IMR-90 (cell line): ENCODE measurements around the gene RAB20.

Experiments
- CEBPB ChIP-seq: IDR thresholded peaks from 2 replicates; pipeline ENCODE4 v1.6.1; 2012; ENCODE audit warnings: low read depth, low read length, improper control_type of control experiment
- CTCF ChIP-seq: conservative IDR thresholded peaks from 2 replicates; pipeline ENCODE4 v1.5.1; 2012; ENCODE audit warnings: mild to moderate bottlenecking, low read depth, low read length, improper control_type of control experiment
- FOS ChIP-seq: fragments of 150-350 bp; IDR thresholded peaks from 2 replicates; pipeline ENCODE4 v1.6.1; 2016; ENCODE audit warnings: low read depth, low read length
- MAZ ChIP-seq: IDR thresholded peaks from 2 replicates; pipeline ENCODE4 v1.6.1; 2012; ENCODE audit warnings: low read depth, mild to moderate bottlenecking, low read length, improper control_type of control experiment, moderate library complexity, borderline replicate concordance
- POLR2A ChIP-seq: IDR thresholded peaks from 2 replicates; pipeline ENCODE4 v1.6.1; 2012; ENCODE audit warnings: mild to moderate bottlenecking, low read depth, low read length
- RAD21 ChIP-seq: IDR thresholded peaks from 2 replicates; pipeline ENCODE4 v1.6.1; 2012; ENCODE audit warnings: low read length, improper control_type of control experiment
- RCOR1 ChIP-seq: IDR thresholded peaks from 2 replicates; pipeline ENCODE4 v1.6.1; 2012; ENCODE audit warnings: mild to moderate bottlenecking, low read length, improper control_type of control experiment; ENCODE audit not compliant: insufficient replicate concordance
- RFX5 ChIP-seq: IDR thresholded peaks from 2 replicates; pipeline ENCODE4 v1.8.0; 2012; ENCODE audit warnings: low read depth, mild to moderate bottlenecking, low read length, moderate library complexity

- no peak for TF ChIP-seq RAD21
- no peak for TF ChIP-seq CTCF
- no peak for TF ChIP-seq POLR2A
- no peak for TF ChIP-seq FOS
- TF ChIP-seq CEBPB = no peak
- no peak for TF ChIP-seq MAZ
- TF ChIP-seq RFX5 = no peak
- TF ChIP-seq RCOR1 = no peak
Measured at GRCh38 chr13:110552767-110553166, 8.8 kb downstream of the RAB20 start.
